Ovary (tissue), 3 donors: ENCODE measurements around the gene APAF1.

Experiments
- CTCF ChIP-seq, 3 donors: fragments of 450-650 bp in 2 of 3; fragments of 200-600 bp in 1 of 3; IDR thresholded peaks; one replicate each; pipeline versions ENCODE4 v1.5.1 to v1.8.0; 2016 to 2022; ENCODE audit warnings: antibody characterized with exemption in 3 of 3, mild to moderate bottlenecking in 1 of 3
- POLR2A ChIP-seq: fragments of 450-650 bp; IDR thresholded peaks from one replicate; pipeline ENCODE4 v1.6.1; 2017; ENCODE audit warnings: antibody characterized with exemption, mild to moderate bottlenecking, moderate library complexity
- donor health status: DM: no; HTN: no; CAD: no.

- TF ChIP-seq POLR2A (no peak), CTCF (IDR thresholded peaks at IDR 0.05) (no peak)
Observed at GRCh38 chr12:98772818-98773217, 127.7 kb downstream of the APAF1 start.
